Osteoblast (primary cell): Measurements from ENCODE around the gene NDUFB1. TPM values are rescaled to one million over a fixed set of nuclear protein-coding genes. Genes with fewer than 3 reads are reported as not detected.

Source experiments
- DNase-seq: peaks from one replicate; pipeline ENCODE4 v3.0.0; 2011; ENCODE audit warnings: low spot score, mixed read lengths; ENCODE audit not compliant: insufficient read length; ENCODE audit errors: missing footprints
- H2AFZ ChIP-seq: 2 replicates; pipeline ENCODE4 v1.6.0; 2011; ENCODE audit warnings: mild to moderate bottlenecking, low read length
- H3K27ac ChIP-seq: 2 replicates; pipeline ENCODE4 v1.5.1; 2011; ENCODE audit warnings: mild to moderate bottlenecking, low read depth, low read length, moderate library complexity
- H3K27me3 ChIP-seq: 2 replicates; pipeline ENCODE4 v1.6.0; 2012; ENCODE audit warnings: mild to moderate bottlenecking, control low read depth, inconsistent platforms, low read length, moderate library complexity; ENCODE audit not compliant: insufficient read depth
- H3K36me3 ChIP-seq: 2 replicates; pipeline ENCODE4 v1.5.1; 2011; ENCODE audit warnings: mild to moderate bottlenecking, low read length, control low read depth, moderate library complexity; ENCODE audit not compliant: insufficient read depth
- H3K4me1 ChIP-seq: 2 replicates; pipeline ENCODE4 v1.5.1; 2011; ENCODE audit warnings: mild to moderate bottlenecking, low read length, control low read depth, moderate library complexity; ENCODE audit not compliant: insufficient read depth
- H3K4me2 ChIP-seq: 2 replicates; pipeline ENCODE4 v1.6.0; 2011; ENCODE audit warnings: mild to moderate bottlenecking, low read length; ENCODE audit not compliant: insufficient read depth
- H3K4me3 ChIP-seq: fragments of 200-600 bp; sonication (generic); 3 replicates; pipeline ENCODE4 v1.5.1; 2012; ENCODE audit warnings: mild to moderate bottlenecking, low read length, inconsistent platforms; ENCODE audit not compliant: insufficient read depth
- H3K79me2 ChIP-seq: 2 replicates; pipeline ENCODE4 v1.6.0; 2012; ENCODE audit warnings: mild to moderate bottlenecking, low read length, control low read depth, inconsistent platforms; ENCODE audit not compliant: insufficient read depth
- H3K9me3 ChIP-seq: 2 replicates; pipeline ENCODE4 v1.5.1; 2011; ENCODE audit warnings: low read depth, low read length, control low read depth
- H4K20me1 ChIP-seq: 2 replicates; pipeline ENCODE4 v1.6.0; 2012; ENCODE audit warnings: mild to moderate bottlenecking, low read length, control low read depth; ENCODE audit not compliant: insufficient read depth
- total RNA-seq: library from RNA; depleted of rRNA; stranded (reverse); fragments of >200 nt; gene quantifications from 2 replicates; pipeline ENCODE4 v1.2.3, GENCODE V29; 2012
- TF ChIP-seq, protein P1 (sequence below): IDR thresholded peaks from 2 replicates; pipeline ENCODE4 v1.5.1; 2011; ENCODE audit warnings: mild to moderate bottlenecking, low read depth, low read length, moderate library complexity; ENCODE audit errors: extremely low read depth

Gene NDUFB1
- total RNA-seq, 1 donor: 146 TPM

DNA sequence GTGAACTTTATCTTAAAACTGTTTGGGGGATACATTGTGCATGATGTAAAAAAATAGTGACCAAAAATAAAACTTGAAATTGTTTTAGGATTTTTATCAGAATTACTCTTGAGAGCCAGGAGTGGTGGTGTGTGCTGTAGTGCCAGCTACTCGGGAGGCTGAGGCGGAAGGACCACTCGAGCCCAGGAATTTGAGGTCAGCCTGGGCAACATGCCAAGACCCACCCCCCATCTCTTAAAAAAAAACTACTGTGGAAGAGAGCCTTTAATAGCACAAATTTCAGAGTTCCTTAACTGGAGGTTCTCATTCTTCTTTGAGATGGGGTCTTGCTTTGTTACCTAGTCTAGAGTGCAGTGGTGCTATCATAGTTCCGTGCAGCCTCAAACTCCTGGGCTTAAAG, 21.8 kb upstream of the NDUFB1 start:
- TF ChIP-seq, protein P1, sequence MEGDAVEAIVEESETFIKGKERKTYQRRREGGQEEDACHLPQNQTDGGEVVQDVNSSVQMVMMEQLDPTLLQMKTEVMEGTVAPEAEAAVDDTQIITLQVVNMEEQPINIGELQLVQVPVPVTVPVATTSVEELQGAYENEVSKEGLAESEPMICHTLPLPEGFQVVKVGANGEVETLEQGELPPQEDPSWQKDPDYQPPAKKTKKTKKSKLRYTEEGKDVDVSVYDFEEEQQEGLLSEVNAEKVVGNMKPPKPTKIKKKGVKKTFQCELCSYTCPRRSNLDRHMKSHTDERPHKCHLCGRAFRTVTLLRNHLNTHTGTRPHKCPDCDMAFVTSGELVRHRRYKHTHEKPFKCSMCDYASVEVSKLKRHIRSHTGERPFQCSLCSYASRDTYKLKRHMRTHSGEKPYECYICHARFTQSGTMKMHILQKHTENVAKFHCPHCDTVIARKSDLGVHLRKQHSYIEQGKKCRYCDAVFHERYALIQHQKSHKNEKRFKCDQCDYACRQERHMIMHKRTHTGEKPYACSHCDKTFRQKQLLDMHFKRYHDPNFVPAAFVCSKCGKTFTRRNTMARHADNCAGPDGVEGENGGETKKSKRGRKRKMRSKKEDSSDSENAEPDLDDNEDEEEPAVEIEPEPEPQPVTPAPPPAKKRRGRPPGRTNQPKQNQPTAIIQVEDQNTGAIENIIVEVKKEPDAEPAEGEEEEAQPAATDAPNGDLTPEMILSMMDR: no peak
- no peaks in the 10 kb centered on the region for H4K20me1 ChIP-seq
- DNase-seq: no peak
- H3K4me1 ChIP-seq: peaks cover 13% of the 10 kb centered on the region
- no peak overlapping the region for H3K4me2 ChIP-seq
- H3K27ac ChIP-seq: no peak overlapping the region
- H3K9me3 ChIP-seq: no peaks in the 10 kb centered on the region
- H3K4me3 ChIP-seq: no peak overlapping the region
- peaks cover 6% of the 10 kb centered on the region for H3K79me2 ChIP-seq
- no peak overlapping the region for H2AFZ ChIP-seq
- peaks cover 63% of the 10 kb centered on the region for H3K36me3 ChIP-seq
- H3K27me3 ChIP-seq: no peaks in the 10 kb centered on the region

DNA sequence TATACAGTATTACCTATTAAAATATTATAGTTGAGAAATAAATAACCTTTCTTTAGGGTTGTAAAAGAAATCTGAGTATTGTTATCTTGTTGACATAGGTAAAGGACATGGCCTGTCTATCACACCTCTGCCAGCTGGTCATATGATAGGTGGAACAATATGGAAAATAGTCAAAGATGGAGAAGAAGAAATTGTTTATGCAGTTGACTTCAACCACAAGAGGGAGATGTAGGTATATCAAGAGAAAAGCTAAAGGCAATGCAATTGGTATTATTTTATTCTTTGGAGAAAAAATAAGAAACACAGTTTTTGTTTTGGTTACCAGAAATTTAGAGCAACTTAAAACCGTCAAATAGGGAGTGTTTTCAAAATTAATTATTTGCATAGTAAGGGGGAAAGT, 13.8 kb upstream of the NDUFB1 start:
- no peaks in the 10 kb centered on the region for H4K20me1 ChIP-seq
- DNase-seq: no peak
- H3K4me3 ChIP-seq: no peak overlapping the region
- H3K27me3 ChIP-seq: no peaks in the 10 kb centered on the region
- peaks cover 68% of the 10 kb centered on the region for H3K36me3 ChIP-seq
- no peaks in the 10 kb centered on the region for H3K4me1 ChIP-seq
- no peak overlapping the region for H2AFZ ChIP-seq
- H3K9me3 ChIP-seq: no peaks in the 10 kb centered on the region
- H3K4me2 ChIP-seq: no peak overlapping the region
- no peaks in the 10 kb centered on the region for H3K79me2 ChIP-seq
- peak overlapping the region; percentile 39 for H3K27ac ChIP-seq
- TF ChIP-seq, protein P1: peak; percentile 60

DNA sequence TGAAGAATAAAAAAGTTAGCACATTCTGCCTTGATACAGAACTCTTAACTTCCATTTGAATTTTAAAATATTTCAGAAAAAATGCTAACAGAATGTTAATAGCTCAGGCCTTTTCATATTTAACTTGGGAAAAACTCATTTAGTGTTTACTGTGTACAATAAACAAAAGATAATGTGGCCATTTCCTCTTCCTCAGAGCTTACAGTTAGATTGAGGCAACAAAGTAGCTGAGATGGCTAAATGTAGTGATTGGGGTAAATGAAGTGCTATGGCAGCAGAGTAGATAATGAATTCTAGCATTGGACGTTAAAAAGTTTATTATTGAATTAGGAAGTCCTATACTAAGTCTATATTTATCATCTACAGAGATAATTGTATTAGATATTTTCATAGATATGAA, 12.9 kb upstream of the NDUFB1 start:
- no peak overlapping the region for H3K4me3 ChIP-seq
- no peaks in the 10 kb centered on the region for H4K20me1 ChIP-seq
- no peak overlapping the region for H3K27ac ChIP-seq
- no peaks in the 10 kb centered on the region for H3K79me2 ChIP-seq
- H3K36me3 ChIP-seq: peaks cover 75% of the 10 kb centered on the region
- H2AFZ ChIP-seq: no peak overlapping the region
- no peaks in the 10 kb centered on the region for H3K27me3 ChIP-seq
- H3K9me3 ChIP-seq: no peaks in the 10 kb centered on the region
- no peak overlapping the region for H3K4me2 ChIP-seq
- no peaks in the 10 kb centered on the region for H3K4me1 ChIP-seq
- TF ChIP-seq, protein P1: no peak
- DNase-seq: no peak

DNA sequence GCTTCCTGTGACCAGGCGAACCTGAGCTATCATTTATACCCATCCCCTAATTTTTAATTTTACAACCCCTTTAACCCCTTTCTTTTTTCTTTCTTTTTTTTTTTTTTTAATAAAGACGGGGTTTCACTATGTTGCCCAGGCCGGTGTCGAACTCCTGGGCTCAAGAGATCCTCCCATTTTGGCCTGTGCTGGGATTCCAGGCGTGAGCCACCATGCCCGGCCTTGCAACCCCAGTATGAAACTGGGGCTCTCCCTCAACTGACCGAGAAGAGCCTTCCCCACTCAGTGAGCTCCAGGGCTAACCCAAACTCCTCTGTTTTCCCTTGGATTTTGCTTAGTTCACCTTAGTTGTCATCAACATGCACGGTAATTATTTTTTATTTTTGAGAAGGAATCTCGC, 1.3 kb upstream of the NDUFB1 start:
- DNase-seq: no peak
- Histone ChIP-seq H2AFZ (peak overlapping the region; percentile 95), H4K20me1 (no peaks in the 10 kb centered on the region), H3K4me2 (peak overlapping the region; percentile 97), H3K27me3 (no peaks in the 10 kb centered on the region), H3K36me3 (peaks cover 29% of the 10 kb centered on the region), H3K9me3 (no peaks in the 10 kb centered on the region), H3K4me3 (peak overlapping the region; percentile 99), H3K4me1 (no peaks in the 10 kb centered on the region), H3K79me2 (peaks cover 66% of the 10 kb centered on the region), H3K27ac (peak overlapping the region; percentile 97)
- TF ChIP-seq, protein P1: no peak
